GM21423 (cell line): ENCODE data around the gene PRKAG3.

Source experiments
- ATAC-seq: cut with Tn5 transposase; IDR thresholded peaks from one replicate; pipeline ENCODE4 v1.9.1; 2021; ENCODE audit warnings: mild to moderate bottlenecking, moderate library complexity; ENCODE audit not compliant: unreplicated experiment

PRKAG3 gene

GRCh38 chr2:218831378-218831990 lies at the start of gene PRKAG3:
TSS of gene PRKAG3 (minus strand) at chr2:218831803.
- ATAC-seq = no peak

- ATAC-seq = no peak
Measured at GRCh38 chr2:218880859-218881594, 49.4 kb upstream of the PRKAG3 start.

- ATAC-seq = peak; percentile 71
Measured at GRCh38 chr2:218880102-218880858, 48.7 kb upstream of the PRKAG3 start, which contains the start of gene WNT10A. TSS of gene WNT10A (plus strand) at chr2:218880852. CDS start at chr2:218880996, 144 bp downstream.

- ATAC-seq = no peak
Measured at GRCh38 chr2:218879776-218880101, 48.1 kb upstream of the PRKAG3 start.

- ATAC-seq = no peak
Measured at GRCh38 chr2:218878926-218879761, 47.5 kb upstream of the PRKAG3 start.

GRCh38 chr2:218878486-218878885 lies 46.9 kb upstream of the PRKAG3 start:
- no peak for ATAC-seq

- no peak for ATAC-seq
Measured at GRCh38 chr2:218877891-218878290, 46.3 kb upstream of the PRKAG3 start.

GRCh38 chr2:218877331-218877730 lies 45.7 kb upstream of the PRKAG3 start:
- no peak for ATAC-seq

GRCh38 chr2:218876562-218877219 lies 45.1 kb upstream of the PRKAG3 start:
- ATAC-seq = no peak

- ATAC-seq = no peak
Measured at GRCh38 chr2:218875692-218876246, 44.2 kb upstream of the PRKAG3 start.

GRCh38 chr2:218873359-218874194 lies 42.0 kb upstream of the PRKAG3 start:
- no peak for ATAC-seq

- no peak for ATAC-seq
Measured at GRCh38 chr2:218872645-218873358, 41.2 kb upstream of the PRKAG3 start.

GRCh38 chr2:218871345-218872302 lies 40.0 kb upstream of the PRKAG3 start:
- ATAC-seq = no peak

GRCh38 chr2:218870984-218871344 lies 39.4 kb upstream of the PRKAG3 start:
- ATAC-seq = no peak

- ATAC-seq = no peak
Measured at GRCh38 chr2:218869064-218869463, 37.5 kb upstream of the PRKAG3 start.

- ATAC-seq = no peak
Measured at GRCh38 chr2:218867900-218868299, 36.3 kb upstream of the PRKAG3 start.

GRCh38 chr2:218865999-218866398 lies 34.4 kb upstream of the PRKAG3 start:
- ATAC-seq = no peak

GRCh38 chr2:218865396-218865795 lies 33.8 kb upstream of the PRKAG3 start:
- ATAC-seq = no peak
